GM19239 (cell line): ENCODE data around the gene IRF4.
"Not testable (repeated sequence)": the region's sequence is repeated elsewhere in the genome, so short reads cannot be mapped to it uniquely, and the experiment has no call there.

Experiments used
- DNase-seq: peaks from one replicate; pipeline ENCODE4 v3.0.0; 2011; ENCODE audit warnings: low spot score; ENCODE audit not compliant: insufficient read length
- FAIRE-seq: peaks from 2 replicates; lab custom pipeline; 2011; peaks lifted over from hg19 to GRCh38; lab: Jason Lieb, UNC

Gene IRF4

DNA sequence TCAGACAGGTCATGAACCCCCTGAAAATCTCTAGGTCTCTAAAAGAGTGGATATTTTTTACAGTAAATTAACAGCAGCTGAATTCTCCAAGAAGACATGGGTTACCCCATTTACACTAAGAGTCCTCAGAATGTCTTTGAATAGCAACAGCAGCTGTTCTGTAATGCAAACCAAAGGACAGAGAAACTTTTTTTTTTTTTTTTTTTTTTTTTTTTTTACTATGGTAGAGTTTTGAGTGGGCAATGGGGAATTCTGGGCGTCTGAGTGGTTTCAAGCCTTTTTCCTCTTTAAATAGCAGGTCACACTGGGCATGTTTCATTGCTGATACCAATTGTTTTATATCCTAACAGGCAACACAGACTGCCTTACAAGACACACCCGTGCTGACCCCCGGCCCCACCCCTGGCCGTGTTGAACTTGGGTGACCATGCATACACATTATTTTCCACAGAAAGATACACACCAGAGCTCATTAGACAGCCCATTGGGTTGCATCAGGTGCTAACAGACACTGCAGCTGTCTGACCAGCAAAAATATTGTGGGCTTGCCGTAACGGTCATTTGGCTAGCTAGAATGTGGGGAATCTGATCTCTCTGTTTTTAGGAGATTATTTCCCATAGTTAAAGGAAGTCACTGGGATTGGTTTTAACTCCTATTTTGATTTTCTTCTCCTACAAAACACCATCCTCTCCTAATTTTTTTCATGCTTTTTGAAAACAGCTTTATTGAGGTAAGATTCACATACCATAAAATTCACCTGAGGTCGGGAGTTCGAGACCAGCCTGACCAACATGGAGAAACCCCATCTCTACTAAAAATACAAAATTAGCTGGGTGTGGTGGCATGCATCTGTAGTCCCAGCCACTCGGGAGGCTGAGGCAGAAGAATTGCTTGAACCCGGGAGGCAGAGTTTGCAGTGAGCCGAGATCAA, 26.7 kb upstream of the IRF4 start:
- peak; percentile 66 for FAIRE-seq
- no peak for DNase-seq

DNA sequence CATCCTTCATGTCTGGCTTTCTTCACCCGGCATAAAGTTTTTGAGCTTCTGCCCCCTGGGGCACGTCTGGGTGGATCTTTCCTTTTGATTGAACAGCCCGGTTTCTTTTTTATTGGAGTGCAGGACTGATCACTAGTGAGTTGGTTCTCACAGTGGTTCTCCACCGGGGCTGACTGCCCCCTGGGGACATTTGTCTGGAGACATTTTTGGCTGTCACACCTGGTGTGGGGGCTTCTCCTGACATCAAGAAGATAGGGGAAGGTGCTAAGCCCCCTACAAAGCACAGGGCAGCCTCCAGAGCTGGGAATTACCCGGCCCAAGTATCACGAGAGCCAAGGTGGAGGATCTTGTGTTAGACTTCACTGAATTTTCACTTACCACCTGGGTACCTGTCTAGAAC, 25.7 kb upstream of the IRF4 start:
- FAIRE-seq = peak; percentile 39
- no peak for DNase-seq

- FAIRE-seq = peak; percentile 21
Measured at GRCh38 chr6:366389-367297, 24.9 kb upstream of the IRF4 start.

GRCh38 chr6:367298-367794, 24.2 kb upstream of the IRF4 start:
- FAIRE-seq (no peak), DNase-seq (no peak)

More at GRCh38 chr6:366389-367297, 24.9 kb upstream of the IRF4 start:
- no peak for DNase-seq

DNA sequence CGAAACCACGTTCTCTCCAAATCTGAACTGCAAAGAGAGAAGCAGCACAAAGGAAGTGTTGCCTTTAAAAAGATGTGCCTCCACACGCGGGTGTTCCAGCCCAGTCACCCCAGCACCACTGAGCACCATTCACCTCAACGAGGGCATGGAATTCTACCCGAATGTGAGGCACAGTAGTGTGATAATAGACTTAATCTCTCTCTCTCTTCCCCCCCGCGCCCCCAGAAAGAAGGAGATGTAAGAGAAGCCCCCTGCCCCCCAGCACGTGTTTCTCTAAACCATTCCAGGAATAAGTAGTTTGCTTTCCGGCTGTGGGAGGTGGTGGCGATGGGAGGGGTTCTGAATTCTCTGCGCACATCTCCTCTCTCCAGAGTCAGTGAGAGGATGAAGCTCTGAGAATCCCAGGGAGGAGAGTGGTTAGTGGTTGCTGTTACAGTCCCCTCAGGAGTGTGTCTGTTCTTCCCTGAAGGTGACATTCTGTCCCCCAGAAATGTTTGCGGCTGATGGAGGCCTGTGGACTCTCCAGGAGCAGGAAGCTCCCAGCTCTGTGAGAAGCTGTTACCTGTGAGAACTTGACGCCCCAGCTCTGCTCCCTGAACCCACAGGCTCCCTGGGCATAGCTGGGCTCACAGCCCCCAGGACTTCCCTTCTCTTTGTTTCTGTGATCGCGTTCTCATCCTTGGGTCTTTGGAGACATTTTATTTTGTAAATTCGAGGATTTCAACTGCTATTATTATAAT, 23.5 kb upstream of the IRF4 start:
- FAIRE-seq (no peak), DNase-seq (no peak)

- FAIRE-seq (no peak), DNase-seq (no peak)
Measured at GRCh38 chr6:369559-370431, 21.8 kb upstream of the IRF4 start.

DNA sequence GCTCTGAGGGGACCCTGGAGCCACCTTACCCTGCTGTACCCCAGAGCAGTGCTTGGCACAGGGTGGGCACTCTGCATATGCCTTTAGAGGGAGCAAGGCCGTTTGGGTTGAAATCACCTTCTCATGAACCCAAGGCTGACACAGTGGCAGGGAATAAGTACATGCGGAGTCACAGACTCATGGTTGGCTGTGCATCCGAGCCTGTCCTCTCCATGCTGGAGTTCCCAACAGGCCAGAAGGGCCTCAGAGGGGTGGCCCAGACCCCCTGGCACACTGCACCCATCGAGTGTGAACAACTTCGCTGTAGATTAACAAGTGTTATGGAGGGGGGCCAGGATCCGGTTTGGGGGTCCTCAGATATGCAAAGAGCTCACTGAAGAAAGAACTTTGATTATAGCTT, 21.0 kb upstream of the IRF4 start:
- FAIRE-seq (no peak), DNase-seq (no peak)

DNA sequence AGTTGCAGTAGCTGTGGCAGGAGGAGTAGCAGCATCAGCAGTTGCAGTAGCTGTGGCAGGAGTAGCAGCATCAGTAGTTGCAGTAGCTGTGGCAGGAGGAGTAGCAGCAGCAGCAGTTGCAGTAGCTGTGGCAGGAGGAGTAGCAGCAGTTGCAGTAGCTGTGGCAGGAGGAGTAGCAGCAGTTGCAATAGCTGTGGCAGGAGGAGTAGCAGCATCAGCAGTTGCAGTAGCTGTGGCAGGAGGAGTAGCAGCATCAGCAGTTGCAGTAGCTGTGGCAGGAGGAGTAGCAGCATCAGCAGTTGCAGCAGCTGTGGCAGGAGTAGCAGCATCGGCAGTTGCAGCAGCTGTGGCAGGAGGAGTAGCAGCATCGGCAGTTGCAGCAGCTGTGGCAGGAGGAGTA, 19.7 kb upstream of the IRF4 start:
- FAIRE-seq, DNase-seq: not testable (repeated sequence)

DNA sequence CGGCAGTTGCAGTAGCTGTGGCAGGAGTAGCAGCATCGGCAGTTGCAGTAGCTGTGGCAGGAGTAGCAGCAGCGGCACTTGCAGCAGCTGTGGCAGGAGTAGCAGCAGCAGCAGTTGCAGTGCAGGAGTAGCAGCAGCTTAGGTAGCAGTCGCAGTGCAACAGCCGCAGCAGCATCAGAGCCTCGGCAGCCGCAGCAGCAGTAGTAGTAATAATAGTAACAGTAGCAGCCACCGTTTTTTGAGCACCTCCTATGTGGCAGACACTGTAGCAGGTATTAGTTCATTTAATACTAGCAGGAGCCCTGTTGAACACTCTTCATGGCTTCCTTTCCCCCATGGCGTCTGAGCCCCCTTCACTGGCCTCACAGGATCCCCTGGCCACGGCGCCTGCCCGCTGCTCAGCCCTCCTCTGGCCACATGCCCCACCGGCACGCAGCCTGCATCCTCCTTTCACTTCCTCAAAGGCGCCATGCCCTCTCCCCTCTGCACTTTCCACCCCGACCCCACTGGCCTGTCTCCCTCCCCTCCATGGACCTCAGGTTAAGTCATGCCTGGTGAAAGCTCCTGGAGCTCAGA, 19.1 kb upstream of the IRF4 start:
- FAIRE-seq (no peak), DNase-seq (no peak)

DNA sequence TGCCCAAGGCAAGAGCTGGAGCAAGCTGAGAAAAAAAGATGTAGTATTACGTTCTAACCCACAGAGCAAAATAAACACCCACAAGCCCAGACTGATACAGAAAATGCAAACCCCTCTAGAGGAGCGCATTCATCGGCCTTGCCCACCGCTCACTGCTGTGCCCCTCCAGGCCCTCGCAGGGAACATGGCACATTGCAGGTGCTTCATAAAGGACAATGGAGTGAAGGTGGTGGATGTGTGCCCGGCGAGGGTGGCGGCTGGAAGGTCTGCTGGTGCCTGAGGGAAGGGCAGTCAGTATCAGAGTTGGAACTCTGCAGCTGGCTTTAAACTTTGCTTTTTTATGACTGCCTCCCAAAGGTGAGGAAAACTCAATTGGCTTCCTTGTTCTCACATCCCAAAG, 18.5 kb upstream of the IRF4 start:
- FAIRE-seq (no peak), DNase-seq (no peak)

DNA sequence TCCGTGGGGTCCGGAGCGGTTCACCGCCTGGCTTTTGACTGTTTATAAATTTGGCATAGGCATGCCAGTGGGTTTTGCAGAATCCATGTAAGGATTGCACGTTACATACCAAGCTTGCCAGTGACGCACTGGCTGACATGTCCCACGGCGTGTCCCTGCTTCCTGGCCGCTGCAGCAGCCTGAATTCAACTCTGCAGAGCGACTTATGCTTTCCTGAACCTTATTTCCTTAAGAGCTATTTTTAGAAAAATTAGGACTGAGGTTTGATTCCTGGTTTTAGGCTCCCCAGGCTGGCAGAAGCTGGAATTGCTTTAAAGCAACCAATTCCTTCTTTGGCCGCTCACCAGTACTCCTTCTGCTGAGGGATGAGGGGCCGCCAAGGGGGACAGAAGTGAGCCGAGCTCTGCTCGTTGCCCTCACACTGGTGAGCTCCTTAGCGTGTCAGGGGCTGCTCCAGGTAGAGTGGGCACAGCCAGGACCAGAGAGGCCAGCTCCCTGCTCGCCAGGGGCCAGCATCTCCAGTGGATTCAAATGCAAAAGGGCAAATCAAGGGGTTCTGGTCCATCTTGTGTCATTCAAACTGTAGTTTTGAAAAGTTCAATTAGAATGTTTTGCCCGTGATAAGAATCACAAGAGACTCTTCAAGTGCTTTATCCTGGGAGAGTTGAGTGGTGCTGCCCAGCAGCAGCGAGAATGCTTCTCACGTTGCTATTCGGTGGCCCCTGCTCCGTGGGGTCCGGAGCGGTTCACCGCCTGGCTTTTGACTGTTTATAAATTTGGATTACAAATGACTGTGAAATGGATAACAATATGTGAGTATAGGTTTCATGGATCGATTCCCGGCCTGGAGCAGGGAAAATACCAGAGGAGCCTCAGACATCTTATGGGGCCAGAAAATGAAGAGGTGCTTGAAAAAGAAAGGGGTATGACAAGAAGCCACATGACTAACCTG, 17.5 kb upstream of the IRF4 start:
- FAIRE-seq (no peak), DNase-seq (no peak)

- FAIRE-seq = no peak
- no peak for DNase-seq
Measured at GRCh38 chr6:374956-375355, 16.6 kb upstream of the IRF4 start.

DNA sequence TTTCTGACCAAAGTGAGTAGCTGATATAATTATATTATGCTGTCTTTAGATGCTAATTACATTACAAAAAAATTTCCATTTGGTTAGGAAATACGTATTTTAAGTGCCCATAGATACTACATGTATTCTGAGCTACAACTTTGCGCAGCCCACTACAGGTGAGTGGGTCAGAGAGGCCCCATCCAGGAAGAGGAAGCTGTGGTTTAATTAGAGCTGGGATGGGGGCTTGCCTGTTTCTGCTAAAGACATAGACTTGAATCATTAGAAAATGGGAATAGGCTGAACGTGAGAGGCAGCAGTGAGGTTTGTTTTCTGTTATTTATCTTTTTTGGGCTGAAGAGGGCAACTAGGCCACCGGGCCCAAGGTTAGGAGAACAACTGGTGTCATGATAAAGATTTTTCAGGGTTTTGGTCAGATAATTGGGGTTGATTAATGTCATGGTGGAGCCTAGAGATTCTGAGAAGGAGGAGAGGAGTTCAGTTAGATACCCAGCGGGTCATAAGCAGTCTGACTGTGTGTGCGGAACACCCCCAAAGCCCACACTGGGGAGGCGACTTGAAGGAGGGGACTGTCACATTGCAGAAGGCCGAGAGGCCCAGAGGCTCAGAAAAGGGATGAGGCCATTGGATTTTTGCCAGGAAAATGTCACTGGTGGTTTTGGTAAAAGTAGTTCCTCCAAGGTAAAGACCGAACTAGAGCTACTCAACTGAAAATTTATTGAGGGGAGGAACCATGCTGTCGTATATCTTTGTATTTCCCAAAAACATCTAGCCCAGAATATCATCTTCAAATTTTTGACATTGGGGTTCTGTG, 14.5 kb upstream of the IRF4 start:
- FAIRE-seq (peak; percentile 77), DNase-seq (no peak)

- not testable (repeated sequence) for DNase-seq, FAIRE-seq
Measured at GRCh38 chr6:377641-378020, 13.9 kb upstream of the IRF4 start.

DNA sequence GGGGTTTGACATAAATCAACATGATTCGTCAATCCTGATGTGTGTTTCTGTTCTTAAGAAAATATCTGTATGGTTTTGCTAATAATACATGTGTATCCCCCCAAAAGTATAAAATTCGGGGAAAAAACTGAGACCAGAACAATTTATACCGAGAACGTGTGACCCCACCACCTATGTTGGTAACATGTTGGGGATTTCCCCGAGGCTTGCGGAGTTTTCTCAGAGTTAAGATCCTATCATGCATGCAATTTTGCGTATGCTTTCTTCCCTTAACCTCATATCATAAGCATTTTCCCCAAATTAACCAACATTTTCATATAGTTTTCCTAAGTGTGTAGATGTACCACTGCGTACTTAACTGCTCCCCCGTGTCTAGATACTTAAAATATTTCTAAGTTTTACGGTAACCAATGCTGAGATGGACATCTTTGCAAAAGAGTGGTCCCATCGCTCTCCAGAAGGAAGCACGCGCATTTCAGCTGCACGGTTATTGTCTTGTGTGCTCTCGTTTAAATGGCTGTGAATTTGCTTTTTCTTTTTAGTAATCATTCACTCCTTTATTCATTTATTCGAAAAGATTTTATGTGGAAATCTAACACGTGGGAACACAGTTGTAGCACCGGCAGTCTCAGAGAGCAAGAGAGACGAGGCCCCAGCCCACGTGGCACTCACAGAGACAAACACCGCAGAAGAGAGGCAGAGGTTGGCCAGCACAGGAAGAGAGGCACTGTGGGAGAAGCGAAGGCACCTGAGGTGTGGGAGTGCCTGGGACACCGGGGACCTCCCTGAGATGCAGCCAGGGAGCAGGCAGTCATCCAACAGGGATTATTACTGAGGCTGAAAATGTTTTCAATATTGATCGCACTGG, 13.2 kb upstream of the IRF4 start:
- no peak for DNase-seq
- FAIRE-seq = peak; percentile 89

DNA sequence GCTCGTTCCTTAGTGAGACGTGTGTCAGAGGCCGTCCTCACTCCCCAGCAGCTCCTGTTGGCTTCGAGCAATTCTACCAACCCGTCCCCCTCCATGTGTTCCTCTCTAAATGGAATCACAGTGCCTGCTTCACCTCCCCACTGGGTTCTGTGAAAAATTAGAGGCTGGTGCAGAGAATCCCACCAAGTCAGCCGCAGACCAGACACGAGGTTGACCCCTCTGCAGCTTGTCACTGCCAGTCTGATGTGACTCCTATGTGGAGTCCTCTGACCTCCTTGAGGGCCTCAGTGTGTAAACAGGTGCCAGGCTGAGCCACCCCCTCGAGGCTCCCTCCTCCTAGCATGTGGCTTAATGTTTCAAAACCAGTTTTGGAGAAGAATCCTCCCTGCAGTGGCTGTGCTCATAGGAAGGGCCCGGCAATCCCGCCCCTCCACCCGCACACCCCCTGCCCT, 12.6 kb upstream of the IRF4 start:
- DNase-seq = no peak
- FAIRE-seq = no peak
